Immature natural killer cell (primary cell): ENCODE measurements around the gene ARMC5. TPM values are rescaled to one million over a fixed set of nuclear protein-coding genes. Genes with fewer than 3 reads are reported as not detected.
"Not testable (repeated sequence)": the region's sequence is repeated elsewhere in the genome, so short reads cannot be mapped to it uniquely, and the experiment has no call there.

Source experiments
- DNase-seq, 3 donors: peaks; one replicate each; pipeline ENCODE4 v3.0.0; 2022; ENCODE audit warnings: mixed read lengths in 1 of 3
- H3K27ac Mint-ChIP-seq, 6 donors: one replicate each; pipeline ENCODE4 v1.8.0; 2020; ENCODE audit warnings: mixed read lengths in 6 of 6, mild to moderate bottlenecking in 5 of 6, inconsistent platforms in 4 of 6, moderate library complexity in 3 of 6
- H3K27me3 Mint-ChIP-seq, 3 donors: one replicate each; pipeline ENCODE4 v1.8.0; 2020 to 2021; ENCODE audit warnings: low read depth in 3 of 3, mild to moderate bottlenecking in 3 of 3, mixed read lengths in 3 of 3, moderate library complexity in 3 of 3, inconsistent platforms in 1 of 3
- H3K36me3 Mint-ChIP-seq, 3 donors: one replicate each; pipeline ENCODE4 v1.8.0; 2020; ENCODE audit warnings: mixed read lengths in 3 of 3, inconsistent platforms in 2 of 3, mild to moderate bottlenecking in 2 of 3
- H3K4me1 Mint-ChIP-seq, 2 donors: one replicate each; pipeline ENCODE4 v1.8.0; 2020; ENCODE audit warnings: inconsistent platforms in 2 of 2, mild to moderate bottlenecking in 2 of 2, mixed read lengths in 2 of 2, moderate library complexity in 1 of 2
- H3K4me3 Mint-ChIP-seq, 5 donors: one replicate each; pipeline ENCODE4 v1.8.0; 2020; ENCODE audit warnings: mild to moderate bottlenecking in 5 of 5, mixed read lengths in 5 of 5, inconsistent platforms in 3 of 5, moderate library complexity in 3 of 5
- H3K9me3 Mint-ChIP-seq, 6 donors: one replicate each; pipeline ENCODE4 v1.8.0; 2020; ENCODE audit warnings: mild to moderate bottlenecking in 6 of 6, mixed read lengths in 6 of 6, inconsistent platforms in 4 of 6, moderate library complexity in 3 of 6
- polyA plus RNA-seq, 3 donors: library from polyadenylated mRNA; unstranded; fragments of 300-500 nt; fragmentation: Illumina TruSeq; gene quantifications; one replicate each; pipeline ENCODE4 v1.2.3, GENCODE V29; 2021

Gene ARMC5
- polyA plus RNA-seq, 3 donors from 2014 or later: 11.1 to 16.2 (median 14.2) TPM

DNA sequence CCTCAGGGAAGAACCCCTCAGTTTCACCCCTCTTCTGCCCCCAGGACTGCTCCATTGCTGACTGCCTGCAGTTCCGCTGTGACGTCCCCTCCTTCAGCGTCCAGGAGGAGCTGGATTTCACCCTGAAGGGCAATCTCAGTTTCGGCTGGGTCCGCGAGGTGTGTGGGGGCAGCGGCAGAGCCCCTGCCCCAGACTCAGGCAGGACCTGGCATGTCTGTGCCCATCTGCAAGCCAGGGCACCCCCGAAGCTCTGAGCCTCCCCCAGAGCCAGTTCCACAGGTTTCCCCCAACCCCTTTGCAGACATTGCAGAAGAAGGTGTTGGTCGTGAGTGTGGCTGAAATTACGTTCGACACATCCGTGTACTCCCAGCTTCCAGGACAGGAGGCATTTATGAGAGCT lies 35.5 kb upstream of the ARMC5 start:
- Mint-ChIP-seq H3K27me3 (peaks cover 5 to 15% (median 10%) of the 10 kb centered on the region in 3 donors), H3K9me3 (peaks cover 0 to 6% (median 0%) of the 10 kb centered on the region in 6 donors), H3K4me1 (peaks cover 65 to 73% of the 10 kb centered on the region in 2 donors), H3K4me3 (peak overlapping the region in 3 of 5 donors; percentile 30 to 38 (median 33)), H3K36me3 (no peaks in the 10 kb centered on the region), H3K27ac (peak overlapping the region in 1 of 6 donors; percentile 44)
- DNase-seq: no peak

GRCh38 chr16:31427441-31428278 lies 31.6 kb upstream of the ARMC5 start:
- peak; percentile 82 to 85 (median 84) for DNase-seq
- Mint-ChIP-seq H3K9me3 (no peaks in the 10 kb centered on the region), H3K36me3 (no peaks in the 10 kb centered on the region), H3K27ac (peak overlapping the region in 4 of 6 donors; percentile 64 to 86 (median 70)), H3K4me1 (peaks cover 51 to 65% of the 10 kb centered on the region in 2 donors), H3K27me3 (peaks cover 5 to 12% (median 8%) of the 10 kb centered on the region in 3 donors), H3K4me3 (peak overlapping the region; percentile 49 to 89 (median 77))

GRCh38 chr16:31428279-31428597 lies 31.1 kb upstream of the ARMC5 start, which contains the start of gene COX6A2:
Gene COX6A2, minus strand, starts transcription at chr16:31428360. Its CDS starts 35 bp downstream, at chr16:31428325.
- Mint-ChIP-seq H3K4me3 (peak within 1 kb of the TSS; percentile 72 to 89 (median 80)), H3K9me3 (no peaks in the 10 kb centered on the region), H3K4me1 (peaks cover 45 to 59% of the 10 kb centered on the region in 2 donors), H3K27me3 (peaks cover 5 to 12% (median 8%) of the 10 kb centered on the region in 3 donors), H3K36me3 (no peaks in the 10 kb centered on the region), H3K27ac (peak within 1 kb of the TSS; percentile 51 to 89 (median 75))
- no peak for DNase-seq

DNA sequence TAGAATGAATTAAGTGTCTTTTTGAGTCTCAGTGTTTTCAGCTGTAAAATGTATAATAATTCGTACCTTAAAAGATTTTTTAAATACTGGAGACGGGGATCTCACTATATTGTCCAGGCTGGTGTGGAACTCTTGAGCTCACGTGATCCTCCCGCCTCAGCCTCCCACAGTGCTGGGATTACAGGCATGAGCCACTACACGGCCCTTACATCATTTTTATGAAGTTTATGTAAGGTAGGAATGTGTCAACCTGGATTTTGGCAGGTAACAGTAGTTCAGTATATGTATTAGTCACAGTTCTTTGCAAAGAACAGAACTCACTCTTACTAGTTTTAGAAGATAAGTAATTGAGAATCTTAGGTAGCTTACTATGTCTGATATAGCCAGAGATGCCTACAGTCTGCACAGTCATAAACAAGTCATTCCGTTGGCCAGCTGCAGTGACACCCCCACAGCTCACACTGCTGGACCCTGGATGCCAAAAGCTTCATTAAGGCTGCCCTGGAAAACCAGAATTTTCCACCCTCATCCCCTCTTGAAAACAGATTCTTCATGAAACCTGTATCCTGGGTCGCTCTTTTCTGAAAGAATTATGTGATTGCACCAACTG lies 30.6 kb upstream of the ARMC5 start:
- H3K4me1 Mint-ChIP-seq: peaks cover 40 to 54% of the 10 kb centered on the region in 2 donors
- no peak for DNase-seq
- H3K4me3 Mint-ChIP-seq: peak overlapping the region; percentile 41 to 89 (median 77)
- H3K27me3 Mint-ChIP-seq: peaks cover 5 to 12% (median 7%) of the 10 kb centered on the region in 3 donors
- H3K36me3 Mint-ChIP-seq: no peaks in the 10 kb centered on the region
- H3K9me3 Mint-ChIP-seq: no peaks in the 10 kb centered on the region
- peak overlapping the region in 4 of 6 donors; percentile 51 to 89 (median 75) for H3K27ac Mint-ChIP-seq

DNA sequence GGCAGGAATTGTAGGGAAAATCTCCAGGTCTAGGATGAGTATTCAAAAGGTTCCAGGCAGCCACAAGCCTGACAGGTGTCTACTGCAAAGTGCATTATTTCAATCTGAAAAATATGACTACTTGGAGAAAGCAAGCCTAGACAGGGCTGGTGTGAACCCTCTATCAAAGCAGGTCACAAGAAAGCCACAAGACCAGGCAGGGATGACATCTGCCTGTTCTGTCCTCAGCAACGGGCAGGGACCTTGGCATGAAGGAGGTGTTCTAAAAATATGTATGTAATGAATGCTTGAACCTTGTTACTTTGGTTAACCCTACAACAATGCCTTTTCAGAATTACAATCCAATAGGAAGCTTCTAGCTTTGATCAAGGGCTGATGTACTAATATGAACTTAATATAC lies 30.0 kb upstream of the ARMC5 start:
- peaks cover 5 to 12% (median 7%) of the 10 kb centered on the region in 3 donors for H3K27me3 Mint-ChIP-seq

GRCh38 chr16:31429796-31430195 lies 29.5 kb upstream of the ARMC5 start:
- Mint-ChIP-seq H3K4me3 (peak overlapping the region in 2 of 5 donors; percentile 4 to 15), H3K4me1 (peaks cover 36 to 48% of the 10 kb centered on the region in 2 donors), H3K27ac (peak overlapping the region in 2 of 6 donors; percentile 45 to 53), H3K27me3 (peaks cover 5 to 12% (median 7%) of the 10 kb centered on the region in 3 donors), H3K36me3 (no peaks in the 10 kb centered on the region), H3K9me3 (no peaks in the 10 kb centered on the region)
- DNase-seq: no peak

More for the DNA sequence above, 30.0 kb upstream of the ARMC5 start:
- no peak for DNase-seq
- peak overlapping the region in 4 of 5 donors; percentile 27 to 89 (median 79) for H3K4me3 Mint-ChIP-seq
- peaks cover 36 to 48% of the 10 kb centered on the region in 2 donors for H3K4me1 Mint-ChIP-seq
- H3K9me3 Mint-ChIP-seq: no peaks in the 10 kb centered on the region
- H3K27ac Mint-ChIP-seq: peak overlapping the region in 3 of 6 donors; percentile 2 to 51 (median 45)
- H3K36me3 Mint-ChIP-seq: no peaks in the 10 kb centered on the region

GRCh38 chr16:31430380-31431052 lies 28.8 kb upstream of the ARMC5 start:
- H3K9me3 Mint-ChIP-seq: no peaks in the 10 kb centered on the region
- H3K27ac Mint-ChIP-seq: peak overlapping the region in 4 of 6 donors; percentile 34 to 85 (median 67)
- H3K4me1 Mint-ChIP-seq: peaks cover 34 to 48% of the 10 kb centered on the region in 2 donors
- peaks cover 5 to 12% (median 7%) of the 10 kb centered on the region in 3 donors for H3K27me3 Mint-ChIP-seq
- H3K36me3 Mint-ChIP-seq: no peaks in the 10 kb centered on the region
- peak overlapping the region in 4 of 5 donors; percentile 2 to 66 (median 25) for H3K4me3 Mint-ChIP-seq
- no peak for DNase-seq

- Mint-ChIP-seq H3K27me3 (no peaks in the 10 kb centered on the region), H3K9me3 (no peaks in the 10 kb centered on the region), H3K4me3 (no peak overlapping the region), H3K27ac (no peak overlapping the region), H3K36me3 (no peaks in the 10 kb centered on the region), H3K4me1 (peaks cover 20 to 31% of the 10 kb centered on the region in 2 donors)
- DNase-seq: no peak
Measured at GRCh38 chr16:31435341-31436220, 23.7 kb upstream of the ARMC5 start.

DNA sequence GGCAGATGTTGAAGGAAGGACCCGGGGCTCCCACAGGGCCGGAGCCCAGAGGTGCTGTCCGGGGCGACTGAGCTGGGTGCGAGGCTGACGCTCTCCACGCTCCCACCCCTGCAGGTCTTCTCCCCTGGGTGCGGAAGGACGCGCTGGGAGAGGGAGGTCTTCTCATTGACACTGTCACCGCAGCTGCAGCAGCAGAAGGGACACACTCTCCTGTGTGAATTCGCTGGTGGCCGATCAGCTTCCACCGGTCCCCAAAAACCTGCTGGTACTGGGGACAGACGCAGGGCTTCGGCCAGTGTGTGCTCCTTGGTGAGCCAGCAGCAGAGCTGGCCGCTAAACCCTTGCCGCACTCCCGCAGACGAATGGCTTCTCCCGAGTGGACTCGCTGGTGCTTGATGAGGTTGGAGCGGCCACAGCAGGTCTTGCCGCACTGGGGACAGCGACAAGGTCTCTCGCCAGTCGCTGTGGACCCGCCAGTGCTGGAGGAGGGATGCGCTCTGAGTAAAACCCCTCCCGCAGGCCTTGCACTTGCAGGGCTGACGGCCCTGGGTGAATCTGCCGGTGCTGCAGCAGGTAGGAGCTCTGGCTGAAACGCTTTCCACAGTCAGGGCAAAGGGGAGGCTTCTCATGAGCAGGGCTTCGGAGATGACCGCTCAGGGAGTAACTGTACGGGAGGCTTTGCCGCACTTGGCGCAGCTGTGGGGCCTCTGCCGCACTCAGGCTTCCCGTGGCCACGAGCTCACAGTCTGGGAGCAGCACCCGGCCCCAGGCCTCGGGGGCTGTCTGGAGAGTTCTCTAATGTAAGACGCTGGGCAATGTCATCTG lies 22.9 kb upstream of the ARMC5 start:
- Mint-ChIP-seq H3K4me3 (no peak overlapping the region), H3K36me3 (no peaks in the 10 kb centered on the region), H3K27me3 (no peaks in the 10 kb centered on the region), H3K9me3 (no peaks in the 10 kb centered on the region), H3K4me1 (peaks cover 22 to 29% of the 10 kb centered on the region in 2 donors), H3K27ac (no peak overlapping the region)
- no peak for DNase-seq

GRCh38 chr16:31438414-31438813 lies 20.9 kb upstream of the ARMC5 start:
- no peak overlapping the region for H3K4me3 Mint-ChIP-seq
- peaks cover 27 to 41% of the 10 kb centered on the region in 2 donors for H3K4me1 Mint-ChIP-seq
- no peak for DNase-seq
- peak overlapping the region in 2 of 6 donors; percentile 6 to 68 for H3K27ac Mint-ChIP-seq
- H3K36me3 Mint-ChIP-seq: no peaks in the 10 kb centered on the region
- H3K27me3 Mint-ChIP-seq: peaks cover 0 to 4% (median 1%) of the 10 kb centered on the region in 3 donors
- H3K9me3 Mint-ChIP-seq: no peaks in the 10 kb centered on the region

GRCh38 chr16:31439023-31439422 lies 20.3 kb upstream of the ARMC5 start:
- DNase-seq: peak in 1 of 3 donors; percentile 36
- not testable (repeated sequence) for H3K27me3 Mint-ChIP-seq, H3K9me3 Mint-ChIP-seq, H3K36me3 Mint-ChIP-seq
- H3K4me3 Mint-ChIP-seq: peak overlapping the region in 1 of 5 donors; percentile 25
- H3K27ac Mint-ChIP-seq: peak overlapping the region in 3 of 6 donors; percentile 17 to 41 (median 34)
- H3K4me1 Mint-ChIP-seq: peaks cover 27 to 41% of the 10 kb centered on the region in 2 donors

- Mint-ChIP-seq H3K4me3 (no peak overlapping the region), H3K27ac (peak overlapping the region in 2 of 6 donors; percentile 17 to 36), H3K4me1 (peaks cover 27 to 41% of the 10 kb centered on the region in 2 donors), H3K9me3 (no peaks in the 10 kb centered on the region), H3K36me3 (no peaks in the 10 kb centered on the region), H3K27me3 (peaks cover 0 to 4% (median 1%) of the 10 kb centered on the region in 3 donors)
- no peak for DNase-seq
Measured at GRCh38 chr16:31439519-31439918, 19.8 kb upstream of the ARMC5 start.
